A549 (cell line): ENCODE results near the gene FOXS1. TPM values are rescaled to one million over a fixed set of nuclear protein-coding genes. Genes with fewer than 3 reads are reported as not detected.

Experiments used
- ATAC-seq, 2 experiments: fragments of 200-7000 bp in 1 of 2; fragments of >200 bp in 1 of 2; cut with Nextera tagmentation in 1 of 2; cut with Tn5 transposase in 1 of 2; 3 replicates each; pipeline versions ENCODE4 v1.8.0 to v1.9.1; 2018 to 2020; ENCODE audit warnings: mild to moderate bottlenecking in 1 of 2, moderate library complexity in 1 of 2
- CTCF ChIA-PET: fragments of 300-600 bp; sonication (Branson Sonifier 250); formaldehyde crosslinking; extraction: SDS; loops from one replicate; lab custom pipeline; 2021; ENCODE audit warnings: antibody characterized with exemption, inconsistent platforms; lab: Yijun Ruan, JAX
- POLR2A ChIA-PET: fragments of 350-600 bp; formaldehyde crosslinking; extraction: SDS; loops from one replicate; lab custom pipeline; 2021; ENCODE audit warnings: antibody characterized with exemption, inconsistent platforms; lab: Yijun Ruan, JAX
- DNase-seq, 2 experiments: peaks; one replicate each; pipeline versions ENCODE4 v3.0.0 to v3.0.0-alpha.2; 2011 to 2016; ENCODE audit warnings: low read depth in 1 of 2, low spot score in 1 of 2
- FAIRE-seq: peaks from 2 replicates; lab custom pipeline; 2011; peaks lifted over from hg19 to GRCh38; lab: Jason Lieb, UNC
- H3K27ac ChIP-seq, 2 experiments: fragments of >200 bp; sonication (Bioruptor Twin); formaldehyde crosslinking; 3 replicates each; pipeline ENCODE4 v1.5.1; 2016 to 2017
- H3K4me1 ChIP-seq: fragments of >200 bp; sonication (Bioruptor Twin); formaldehyde crosslinking; 3 replicates; pipeline ENCODE4 v1.6.1; 2016
- H3K4me2 ChIP-seq: fragments of >200 bp; sonication (Bioruptor Twin); formaldehyde crosslinking; 3 replicates; pipeline ENCODE4 v1.6.1; 2016
- H3K4me3 ChIP-seq: fragments of >200 bp; sonication (Bioruptor Twin); formaldehyde crosslinking; 3 replicates; pipeline ENCODE4 v1.5.1; 2016
- H3K9me3 ChIP-seq: fragments of >200 bp; sonication (Bioruptor Twin); formaldehyde crosslinking; 3 replicates; pipeline ENCODE4 v1.6.1; 2016
- BHLHE40 ChIP-seq: IDR thresholded peaks from 2 replicates; pipeline ENCODE4 v1.6.1; 2012; ENCODE audit warnings: low read depth, low read length, inconsistent platforms
- CHD4 ChIP-seq: fragments of 200-600 bp; sonication (generic); IDR thresholded peaks from 2 replicates; pipeline ENCODE4 v1.6.1; 2016; ENCODE audit warnings: antibody characterized with exemption, mild to moderate bottlenecking, borderline replicate concordance
- CTCF ChIP-seq: fragments of >200 bp; sonication (Bioruptor Twin); formaldehyde crosslinking; IDR thresholded peaks from 3 replicates; pipeline ENCODE4 v1.5.1; 2016
- EHMT2 ChIP-seq: fragments of 200-600 bp; sonication (generic); IDR thresholded peaks from 2 replicates; pipeline ENCODE4 v1.6.1; 2016; ENCODE audit warnings: antibody characterized with exemption, low read depth, mild to moderate bottlenecking, moderate library complexity
- ELK1 ChIP-seq: fragments of 150-350 bp; IDR thresholded peaks from 2 replicates; pipeline ENCODE4 v1.6.1; 2014; ENCODE audit warnings: low read depth, mild to moderate bottlenecking, low read length
- ESRRA ChIP-seq: fragments of 150-350 bp; IDR thresholded peaks from 2 replicates; pipeline ENCODE4 v1.6.1; 2014; ENCODE audit warnings: mild to moderate bottlenecking, low read length, borderline replicate concordance
- FOXS1 ChIP-seq: fragments of 250-450 bp; sonication (Bioruptor Pico); IDR thresholded peaks from 2 replicates; pipeline ENCODE4 v1.5.0; 2020; ENCODE audit warnings: mild to moderate bottlenecking, moderate library complexity
- HOXB5 ChIP-seq: fragments of 250-450 bp; sonication (Bioruptor Pico); IDR thresholded peaks from 2 replicates; pipeline ENCODE4 v1.5.0; 2020; ENCODE audit warnings: mild to moderate bottlenecking, moderate library complexity
- MAFK ChIP-seq: fragments of 450-650 bp; IDR thresholded peaks from 2 replicates; pipeline ENCODE4 v1.6.1; 2014; ENCODE audit not compliant: partially characterized antibody
- MAZ ChIP-seq: fragments of 150-350 bp; IDR thresholded peaks from 2 replicates; pipeline ENCODE4 v1.6.1; 2014; ENCODE audit warnings: antibody characterized with exemption, low read depth, low read length, borderline replicate concordance
- NPAS2 ChIP-seq: fragments of 250-450 bp; sonication (Bioruptor Pico); IDR thresholded peaks from 2 replicates; pipeline ENCODE4 v1.8.0; 2022; ENCODE audit warnings: mild to moderate bottlenecking, moderate library complexity, borderline replicate concordance
- NR3C1 ChIP-seq: fragments of >200 bp; sonication (Bioruptor Twin); formaldehyde crosslinking; IDR thresholded peaks from 3 replicates; pipeline ENCODE4 v1.6.1; 2017
- POLR2A ChIP-seq: IDR thresholded peaks from 2 replicates; pipeline ENCODE4 v1.6.1; 2012; ENCODE audit warnings: mild to moderate bottlenecking, low read length
- RARB ChIP-seq: fragments of 250-450 bp; sonication (Bioruptor Pico); IDR thresholded peaks from 2 replicates; pipeline ENCODE4 v1.8.0; 2021; ENCODE audit warnings: mild to moderate bottlenecking, moderate library complexity
- REST ChIP-seq: fragments of 200-600 bp; sonication (generic); IDR thresholded peaks from 2 replicates; pipeline ENCODE4 v1.6.1; 2016; ENCODE audit warnings: antibody characterized with exemption, mild to moderate bottlenecking, moderate library complexity
- SMC3 ChIP-seq: fragments of >200 bp; sonication (Bioruptor Twin); formaldehyde crosslinking; IDR thresholded peaks from 3 replicates; pipeline ENCODE4 v1.6.1; 2018; ENCODE audit warnings: inconsistent platforms
- SREBF2 ChIP-seq: fragments of 450-650 bp; IDR thresholded peaks from 2 replicates; pipeline ENCODE4 v1.6.1; 2014; ENCODE audit warnings: mild to moderate bottlenecking, moderate library complexity
- ZNF302 ChIP-seq: fragments of 250-450 bp; sonication (Bioruptor Pico); IDR thresholded peaks from 2 replicates; pipeline ENCODE4 v1.9.0; 2021; ENCODE audit warnings: inconsistent platforms, mild to moderate bottlenecking, moderate library complexity
- ZSCAN20 ChIP-seq: fragments of 250-450 bp; sonication (Bioruptor Pico); IDR thresholded peaks from 2 replicates; pipeline ENCODE4 v1.8.0; 2022; ENCODE audit warnings: mild to moderate bottlenecking, moderate library complexity
- WGBS: methylation state at CpG from one replicate; pipeline ENCODE4 v1.1.6; 2017; ENCODE audit errors: missing lambda C conversion rate; 5-methylcytosine and 5-hydroxymethylcytosine counted together
- polyA plus RNA-seq, 4 experiments: library from polyadenylated mRNA; depleted of rRNA in 3 of 4; stranded (reverse); fragments of >200 nt; fragmentation: RNase III in 1 of 4; extraction: RNeasy Plus Mini Kit Qiagen cat#74134 plus additional on column Dnase treatment in 1 of 4; gene quantifications; 2 replicates in 3 of 4; 3 replicates in 1 of 4; pipeline ENCODE4 v1.2.3, GENCODE V29; 2011 to 2017

The FOXS1 gene
- polyA plus RNA-seq, 2 of the 4 experiments (the other 2 are of a cell fraction) = 1.5 to 3.7 TPM

GRCh38 chr20:31863296-31864085, 18.1 kb upstream of the FOXS1 start:
- H3K4me2 ChIP-seq = no peak overlapping the region
- POLR2A ChIA-PET = no interaction called here
- WGBS = 76% methylated on average over 9 of the region's 9 CpGs
- H3K4me3 ChIP-seq = no peak overlapping the region
- no peak for TF ChIP-seq MAZ
- no peak for TF ChIP-seq ZSCAN20 (CRISPR knock-in tag)
- no peak for TF ChIP-seq NR3C1
- TF ChIP-seq HOXB5 (CRISPR knock-in tag) = no peak
- no peak for TF ChIP-seq ZNF302 (CRISPR knock-in tag)
- TF ChIP-seq POLR2A = no peak
- no peak for TF ChIP-seq CTCF
- no peak overlapping the region for H3K27ac ChIP-seq
- H3K9me3 ChIP-seq = no peaks in the 10 kb centered on the region
- peaks cover 15% of the 10 kb centered on the region for H3K4me1 ChIP-seq
- CTCF ChIA-PET = interaction anchor here (0.6 to 5.7 kb wide), 8 partner anchors 8 to 168 kb away, joined by 3 to 64 read pairs (median 3); no protein-coding TSS in a partner anchor
- ATAC-seq = no peak
- FAIRE-seq = no peak
- DNase-seq = no peak

GRCh38 chr20:31862506-31862905, 17.1 kb upstream of the FOXS1 start:
- ChIA-PET CTCF (interaction anchor here (1.0 to 5.7 kb wide), 6 partner anchors 10 to 169 kb away, joined by 3 to 64 read pairs (median 6); no protein-coding TSS in a partner anchor), POLR2A (no interaction called here)
- no peak overlapping the region; the same call in 2 of the 3 replicates for H3K4me2 ChIP-seq
- no peak for ATAC-seq
- no peak for FAIRE-seq
- H3K9me3 ChIP-seq = no peaks in the 10 kb centered on the region
- H3K4me3 ChIP-seq = no peak overlapping the region
- TF ChIP-seq ESRRA = no peak
- no peak for TF ChIP-seq SREBF2
- TF ChIP-seq EHMT2 = no peak
- TF ChIP-seq SMC3 = no peak
- no peak for TF ChIP-seq BHLHE40
- no peak for TF ChIP-seq FOXS1 (CRISPR knock-in tag)
- TF ChIP-seq RARB = no peak
- no peak for TF ChIP-seq POLR2A
- TF ChIP-seq ELK1 = no peak
- TF ChIP-seq ZSCAN20 (CRISPR knock-in tag) = no peak
- TF ChIP-seq NPAS2 (CRISPR knock-in tag) = no peak
- TF ChIP-seq REST = no peak
- TF ChIP-seq MAFK = no peak
- TF ChIP-seq CHD4 = no peak
- 93% methylated on average over 8 of the region's 8 CpGs for WGBS
- no peak for DNase-seq
- no peak overlapping the region for H3K27ac ChIP-seq
- H3K4me1 ChIP-seq = peaks cover 15% of the 10 kb centered on the region
